ENCODE data around the gene CPSF4L.
A peak's percentile ranks its signal among the peaks of the same experiment; 100 is the strongest.
"Not testable (repeated sequence)": the region's sequence is repeated elsewhere in the genome, so short reads cannot be mapped to it uniquely, and the experiment has no call there.

CPSF4L gene

GRCh38 chr17:73267648-73268537, 6.2 kb upstream of the CPSF4L start:
- DNase-seq, result no peak

DNA sequence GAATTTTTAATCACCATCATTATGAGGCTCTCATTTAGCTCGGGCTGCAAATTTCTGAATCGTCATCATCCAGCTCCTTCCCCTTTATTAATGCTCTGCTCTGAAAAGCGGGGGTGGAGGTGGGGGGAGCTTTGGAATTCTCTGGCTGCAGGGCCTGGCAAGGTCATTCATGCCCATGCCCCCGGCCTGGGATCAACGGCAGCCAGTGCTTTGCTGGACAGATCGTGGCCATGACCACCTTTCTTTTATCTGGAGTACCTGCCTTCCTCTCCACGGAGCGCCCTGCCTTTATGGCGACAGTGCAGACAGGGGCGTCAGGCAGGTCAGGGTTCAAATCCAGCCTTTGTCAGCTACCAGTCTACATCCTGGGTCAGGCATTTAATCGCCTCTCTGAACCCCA, 5.1 kb upstream of the CPSF4L start:
- DNase-seq, result no peak

DNA sequence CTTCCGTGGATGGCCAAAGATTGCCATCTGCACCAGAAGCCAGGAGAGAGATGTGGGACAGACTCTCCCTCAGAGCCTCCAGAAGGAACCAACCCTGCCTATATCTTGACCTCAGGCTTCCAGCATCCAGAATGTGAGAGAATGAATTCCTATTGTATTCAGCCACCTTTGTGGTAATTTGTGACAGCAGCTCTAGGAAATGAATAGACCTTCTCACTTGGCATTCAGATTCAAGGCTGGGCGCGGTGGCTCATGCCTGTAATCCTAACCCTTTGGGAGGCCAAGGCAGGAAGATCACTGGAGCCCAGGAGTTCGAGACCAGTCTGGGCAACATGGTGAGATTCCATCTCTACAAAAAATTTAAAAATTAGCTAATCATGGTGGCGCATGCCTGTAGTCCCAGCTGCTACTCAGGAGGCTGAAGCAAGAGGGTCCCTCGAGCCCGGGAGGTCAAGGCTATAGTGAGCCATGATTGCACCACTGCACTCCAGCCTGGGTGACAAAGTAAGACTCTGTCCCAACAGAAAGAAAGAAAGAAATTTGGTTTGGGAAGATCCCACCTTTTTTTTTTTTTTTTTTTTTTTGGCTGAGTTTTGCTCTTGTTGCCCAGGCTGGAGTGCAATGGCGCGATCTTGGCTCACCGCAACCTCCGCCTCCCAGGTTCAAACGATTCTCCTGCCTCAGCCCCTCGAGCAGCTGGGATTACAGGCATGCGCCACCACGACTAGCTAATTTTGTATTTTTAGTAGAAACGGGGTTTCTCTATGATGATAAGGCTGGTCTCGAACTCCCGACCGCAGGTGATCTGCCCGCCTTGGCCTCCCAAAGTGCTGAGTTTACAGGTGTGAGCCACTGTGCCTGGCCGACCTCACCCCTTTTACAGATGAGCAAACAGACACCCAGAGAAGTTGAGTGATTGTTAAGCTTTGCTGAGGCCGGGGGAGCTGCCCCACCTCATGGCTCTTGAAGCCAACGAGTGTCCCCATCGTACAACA, 4.3 kb upstream of the CPSF4L start:
- no peak for DNase-seq

DNA sequence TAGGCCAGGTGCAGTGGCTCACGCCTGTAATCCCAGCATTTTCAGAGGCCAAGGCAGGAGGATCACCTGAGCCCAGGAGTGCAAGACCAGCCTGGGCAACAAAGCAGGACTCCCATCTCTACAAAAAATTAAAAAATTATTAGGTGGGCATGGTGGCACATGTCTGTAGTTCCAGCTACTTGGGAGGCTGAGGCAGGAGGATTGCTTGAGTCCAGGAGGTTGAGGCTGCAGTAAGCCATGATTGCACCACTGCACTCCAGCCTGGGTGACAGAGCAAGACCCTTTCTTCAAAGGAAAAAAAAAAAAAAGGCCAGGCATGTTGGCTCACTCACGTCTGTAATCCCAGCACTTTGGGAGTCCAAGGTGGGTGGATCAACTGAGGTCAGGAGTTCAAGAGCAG, 2.8 kb upstream of the CPSF4L start:
- DNase-seq, result not testable (repeated sequence)

DNA sequence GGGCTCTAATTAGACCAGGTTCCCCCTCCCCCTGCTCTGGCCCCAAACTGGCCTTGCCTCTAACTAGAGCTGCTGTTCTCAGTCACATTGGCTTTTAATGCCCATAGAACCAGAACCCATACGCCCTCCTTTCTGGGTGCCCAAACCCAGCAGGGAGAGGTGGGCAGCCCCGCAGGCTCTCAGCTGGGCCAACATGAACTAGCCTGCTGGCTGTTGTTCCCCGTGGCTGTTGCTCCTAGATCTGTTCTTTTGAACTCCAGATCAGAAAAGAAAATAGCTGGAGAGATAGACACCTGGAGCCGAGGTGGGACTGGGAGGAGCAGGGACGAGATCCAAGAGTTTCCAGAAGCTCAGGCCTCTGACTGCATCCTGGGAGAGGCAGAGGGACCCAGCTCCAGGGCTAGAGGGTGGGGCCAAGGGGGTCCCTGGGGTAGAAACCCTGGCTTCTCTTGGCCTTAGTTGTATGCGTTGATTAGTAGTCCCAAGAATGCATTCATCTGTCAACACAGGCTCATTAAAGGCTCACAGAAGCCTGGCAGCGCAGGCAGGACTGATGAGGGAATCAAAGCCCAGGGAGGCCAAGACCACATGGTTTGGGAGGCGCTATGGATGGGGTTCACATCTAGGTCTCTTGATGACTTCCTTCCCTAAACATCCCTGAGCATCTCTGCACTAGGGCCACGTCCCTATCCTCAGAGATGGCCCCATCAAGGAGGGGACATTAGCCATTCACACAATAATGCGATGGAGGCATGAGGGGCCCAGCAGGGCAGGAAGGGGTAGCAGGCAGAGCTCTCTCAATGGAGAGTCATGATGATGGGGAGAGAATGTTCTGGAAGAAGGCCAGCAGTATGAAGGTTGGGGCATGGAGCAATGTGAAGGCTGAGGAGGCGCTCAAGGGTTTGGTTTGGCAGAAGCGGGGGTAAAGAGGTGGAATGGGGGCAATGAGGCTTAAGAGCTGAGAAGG, 1.3 kb upstream of the CPSF4L start:
- peak; percentile 74 for DNase-seq

DNA sequence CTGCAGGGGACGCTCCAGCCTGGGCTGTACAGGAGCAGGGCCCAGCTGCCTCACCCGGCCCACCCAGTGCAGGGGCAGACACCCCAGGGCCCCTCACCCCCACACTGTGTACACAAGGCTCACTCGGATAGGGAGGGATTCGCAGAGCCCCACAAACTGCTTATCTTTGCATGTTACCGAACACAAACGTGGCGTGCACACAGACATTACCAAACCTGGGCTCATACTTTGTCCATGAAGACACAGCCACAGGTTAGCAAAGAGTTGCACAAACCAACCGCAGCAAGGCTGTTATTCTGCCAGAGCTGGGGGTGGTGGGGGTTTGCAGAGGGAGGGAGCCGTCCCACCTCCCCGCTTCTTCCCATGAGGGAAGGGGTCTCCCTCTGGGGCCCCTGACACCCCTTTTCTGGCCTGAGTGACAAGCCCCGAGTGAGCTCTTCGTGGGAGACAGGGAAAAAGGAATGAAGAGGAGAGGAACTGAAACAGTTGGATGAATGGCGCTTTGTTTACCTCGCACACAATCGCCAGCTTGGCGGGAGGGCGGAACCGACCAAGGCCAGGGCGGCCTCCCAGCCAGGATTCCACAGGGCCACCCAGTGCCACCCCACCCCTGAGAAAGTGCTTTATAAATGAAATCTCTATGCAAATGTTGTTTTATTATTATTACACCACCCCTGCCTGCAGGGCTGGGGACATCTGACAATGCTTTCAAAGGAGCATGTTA, 434 bp upstream of the CPSF4L start:
- DNase-seq, result no peak

DNA sequence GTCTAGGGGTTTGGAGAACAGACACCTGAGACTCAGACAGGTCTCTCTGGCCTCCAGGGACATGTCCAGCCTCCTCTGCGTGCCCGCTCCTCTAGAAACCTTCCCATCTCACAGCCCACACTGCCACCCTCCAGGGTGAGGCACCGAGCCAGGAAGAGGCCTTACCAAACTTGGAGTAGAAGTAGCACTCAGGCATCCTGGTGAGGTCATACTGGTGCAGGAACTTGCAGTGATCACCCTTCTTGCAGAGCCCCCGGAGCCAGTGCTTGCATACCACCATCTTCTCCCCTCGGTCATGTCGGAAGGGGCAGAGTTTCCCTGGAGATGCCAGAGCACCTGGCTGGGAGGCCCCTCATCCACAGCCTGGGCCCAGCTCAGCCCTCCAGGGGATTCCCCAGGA, 4.2 kb downstream of the CPSF4L start:
- peak; percentile 15 for DNase-seq

DNA sequence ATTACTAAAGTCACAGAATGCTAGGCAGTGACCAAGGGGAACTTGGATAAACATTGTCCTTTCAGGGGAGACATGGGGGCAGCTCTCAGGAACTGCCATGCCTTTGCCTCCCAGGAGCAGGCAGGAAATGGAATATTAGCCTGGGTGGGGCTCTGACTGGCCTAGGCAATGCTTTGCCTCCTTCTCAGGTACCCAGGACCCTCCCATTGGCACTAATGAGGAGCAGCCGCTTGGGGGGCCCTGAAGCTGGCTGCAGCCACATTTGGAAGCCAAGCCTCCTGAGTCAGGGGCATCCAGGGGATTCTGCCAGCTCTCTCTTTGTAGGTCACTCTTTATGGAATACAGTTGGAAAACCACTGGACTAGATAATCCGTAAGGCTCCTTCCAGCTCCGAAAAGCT, 5.5 kb downstream of the CPSF4L start:
- DNase-seq, result no peak

DNA sequence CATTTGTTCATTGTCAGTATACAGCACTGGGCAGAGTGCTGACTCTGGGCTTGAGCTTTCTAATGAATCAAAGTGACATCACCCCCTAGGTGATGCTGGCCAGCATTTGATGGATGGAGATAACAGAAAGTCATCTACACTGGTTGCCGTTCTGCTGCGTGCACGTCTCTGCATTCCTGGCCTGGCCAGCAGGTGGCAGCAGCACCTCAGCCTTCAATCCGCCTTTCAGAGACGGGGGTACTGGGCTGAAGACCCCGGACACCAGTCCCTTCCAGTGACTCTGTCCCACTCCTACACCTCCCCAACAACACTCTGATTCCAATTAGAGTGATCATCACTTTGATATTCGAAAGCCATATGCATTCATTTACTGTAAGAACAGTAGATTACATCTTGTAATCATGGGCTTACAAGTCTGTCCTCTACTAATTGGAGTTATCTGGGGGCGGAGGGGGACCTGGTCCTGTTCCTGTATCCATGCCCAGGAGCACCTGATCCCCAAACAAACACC, 6.0 kb downstream of the CPSF4L start:
- DNase-seq, result peak; percentile 22

GRCh38 chr17:73251871-73252270, 9.8 kb downstream of the CPSF4L start:
- no peak for DNase-seq

- DNase-seq, result no peak
Observed at GRCh38 chr17:73250851-73251640, 10.6 kb downstream of the CPSF4L start.

- DNase-seq, result no peak
Observed at GRCh38 chr17:73249700-73250099, 12.0 kb downstream of the CPSF4L start.

DNA sequence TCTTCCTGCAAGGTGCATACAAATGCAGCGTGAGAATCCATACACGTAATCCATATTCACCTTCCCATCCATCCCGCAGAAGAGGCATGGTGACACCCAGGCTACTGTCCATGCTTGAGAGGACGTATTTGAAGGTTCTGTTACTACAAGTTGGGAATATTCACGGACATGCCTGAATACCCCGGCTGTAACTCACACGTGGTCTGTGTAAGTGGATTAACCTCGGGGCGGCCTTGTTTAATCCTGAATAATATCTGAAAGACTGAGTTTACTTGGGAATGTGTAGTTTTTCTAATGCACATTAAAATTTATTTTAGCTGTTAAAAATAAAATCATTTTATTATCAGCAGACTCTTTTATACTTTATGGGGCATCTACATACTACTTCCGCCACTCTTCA, 13.1 kb downstream of the CPSF4L start:
- DNase-seq, result no peak

GRCh38 chr17:73247726-73248125, 14.0 kb downstream of the CPSF4L start:
- no peak for DNase-seq

DNA sequence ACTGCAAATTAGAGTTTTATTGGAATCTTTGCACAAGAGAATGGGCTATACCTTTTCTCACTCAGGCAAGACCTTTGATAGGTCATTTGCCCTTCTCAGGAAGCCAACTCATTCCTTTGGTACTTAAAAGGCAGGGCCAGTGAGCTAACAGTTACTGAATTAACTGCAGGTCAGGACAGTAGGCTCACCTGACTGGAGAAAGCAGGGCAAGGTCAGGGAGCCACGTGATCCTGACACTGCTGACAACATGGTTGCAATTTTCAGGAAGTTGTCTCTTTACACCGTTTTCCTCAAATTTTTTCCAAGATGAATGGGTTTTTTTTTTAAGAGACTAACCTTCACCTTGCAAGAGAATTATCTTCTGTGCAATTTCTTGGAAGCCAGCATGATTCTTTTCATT, 21.1 kb downstream of the CPSF4L start:
- DNase-seq, result no peak

GRCh38 chr17:73237714-73238113, 24.0 kb downstream of the CPSF4L start:
- no peak for DNase-seq

DNA sequence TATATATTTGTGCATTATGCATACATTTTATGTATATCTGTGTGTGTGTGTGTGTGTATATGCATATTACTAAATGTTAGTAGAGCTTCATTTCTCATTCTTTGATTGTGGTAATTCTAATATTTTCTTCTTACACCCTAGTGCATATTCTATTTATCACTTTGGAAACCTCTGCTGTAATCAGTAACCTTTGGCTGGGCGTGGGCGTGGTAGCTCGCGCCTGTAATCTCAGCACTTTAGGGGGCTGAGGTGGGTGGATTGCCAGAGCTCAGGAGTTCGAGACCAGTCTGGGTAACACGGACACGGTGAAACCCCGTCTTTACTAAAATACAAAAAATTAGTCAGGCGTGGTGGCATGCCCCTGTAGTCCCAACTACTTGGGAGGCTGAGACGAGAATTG, 26.9 kb downstream of the CPSF4L start:
- DNase-seq, result no peak

- DNase-seq, result peak; percentile 9
Observed at GRCh38 chr17:73232587-73233373, 28.9 kb downstream of the CPSF4L start.

- peak; percentile 95 for DNase-seq
Observed at GRCh38 chr17:73231841-73232586, 29.7 kb downstream of the CPSF4L start.

Data from fibroblast of skin of scalp (primary cell).